HG03066 (cell line): Measurements from ENCODE around the gene ATRNL1.
"Not testable (repeated sequence)": the region's sequence is repeated elsewhere in the genome, so short reads cannot be mapped to it uniquely, and the experiment has no call there.

ENCODE experiments used
- ATAC-seq: cut with Tn5 transposase; IDR thresholded peaks from one replicate; pipeline ENCODE4 v1.9.1; 2021; ENCODE audit warnings: low read depth; ENCODE audit not compliant: unreplicated experiment

Gene ATRNL1

DNA sequence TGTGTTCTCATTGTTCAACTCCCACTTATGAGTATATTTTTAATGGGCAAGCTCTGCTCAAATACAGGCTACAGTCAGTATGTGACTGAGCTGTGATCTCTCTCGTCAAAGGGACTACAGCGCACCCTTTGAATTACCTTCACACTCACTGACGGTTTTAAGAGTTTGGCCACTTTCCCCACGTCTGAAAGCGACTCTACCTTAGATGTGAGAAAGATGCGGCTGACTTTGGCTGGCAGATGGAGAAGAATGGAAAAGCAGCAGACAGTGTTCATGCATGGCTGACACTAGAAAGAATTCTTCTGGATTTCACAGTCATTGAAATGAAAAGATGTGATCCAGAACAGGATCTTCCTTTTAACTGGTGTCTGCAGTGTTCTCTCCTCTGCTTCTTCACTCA lies 2.0 kb upstream of the ATRNL1 start:
- no peak for ATAC-seq

DNA sequence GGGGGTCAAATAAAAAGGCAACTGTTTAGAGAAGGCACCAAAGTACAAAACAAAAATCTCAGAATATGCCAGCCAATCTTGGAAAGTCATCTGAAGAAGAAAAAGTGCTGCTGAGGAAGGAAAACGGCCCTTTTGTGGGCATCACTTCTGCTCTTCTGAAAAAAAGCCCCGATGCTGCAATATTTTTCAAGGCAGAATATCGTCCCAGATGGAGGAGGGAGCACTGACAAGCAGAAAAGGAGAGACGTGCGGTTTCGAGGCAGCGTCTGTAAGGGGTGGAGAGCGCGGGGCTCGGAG lies 959 bp upstream of the ATRNL1 start:
- peak; percentile 7 for ATAC-seq

DNA sequence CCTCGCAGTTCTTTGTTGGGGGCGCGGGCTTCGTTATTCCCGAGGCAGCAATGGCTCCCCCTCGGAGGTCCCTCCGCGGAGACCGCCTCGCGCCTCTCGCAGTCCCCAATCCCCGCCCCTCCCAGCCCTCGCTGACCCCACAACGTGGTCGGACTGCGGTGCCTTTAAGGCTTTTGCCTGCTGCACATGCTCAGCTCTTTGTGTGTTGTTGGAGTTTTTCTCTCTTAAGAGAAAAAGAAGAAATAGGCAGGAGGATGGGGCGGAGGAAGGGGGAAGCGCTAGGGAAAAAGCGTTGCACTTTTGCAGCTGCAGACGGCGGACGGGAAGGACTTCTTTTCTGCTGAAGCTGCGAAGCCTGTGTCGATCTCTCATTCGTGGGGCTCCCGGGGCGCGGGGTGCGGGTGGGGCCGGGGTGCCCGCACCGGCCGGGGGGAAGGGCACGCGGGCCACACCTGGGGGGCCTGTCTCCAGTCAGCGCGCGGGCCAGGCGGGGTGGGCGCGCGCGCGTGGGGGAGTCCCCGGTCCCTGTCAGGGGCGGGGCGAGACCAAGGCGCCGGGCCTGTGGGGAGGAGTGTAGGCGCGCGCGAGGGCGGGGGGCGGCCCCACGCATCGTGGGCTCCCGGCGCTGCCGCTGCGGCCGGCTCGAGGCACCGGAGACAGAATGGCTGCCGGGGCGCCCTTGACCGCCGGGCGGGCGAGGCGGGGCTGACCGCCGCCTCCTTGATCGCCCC lies 445 bp upstream of the ATRNL1 start:
- ATAC-seq, result peak; percentile 72

DNA sequence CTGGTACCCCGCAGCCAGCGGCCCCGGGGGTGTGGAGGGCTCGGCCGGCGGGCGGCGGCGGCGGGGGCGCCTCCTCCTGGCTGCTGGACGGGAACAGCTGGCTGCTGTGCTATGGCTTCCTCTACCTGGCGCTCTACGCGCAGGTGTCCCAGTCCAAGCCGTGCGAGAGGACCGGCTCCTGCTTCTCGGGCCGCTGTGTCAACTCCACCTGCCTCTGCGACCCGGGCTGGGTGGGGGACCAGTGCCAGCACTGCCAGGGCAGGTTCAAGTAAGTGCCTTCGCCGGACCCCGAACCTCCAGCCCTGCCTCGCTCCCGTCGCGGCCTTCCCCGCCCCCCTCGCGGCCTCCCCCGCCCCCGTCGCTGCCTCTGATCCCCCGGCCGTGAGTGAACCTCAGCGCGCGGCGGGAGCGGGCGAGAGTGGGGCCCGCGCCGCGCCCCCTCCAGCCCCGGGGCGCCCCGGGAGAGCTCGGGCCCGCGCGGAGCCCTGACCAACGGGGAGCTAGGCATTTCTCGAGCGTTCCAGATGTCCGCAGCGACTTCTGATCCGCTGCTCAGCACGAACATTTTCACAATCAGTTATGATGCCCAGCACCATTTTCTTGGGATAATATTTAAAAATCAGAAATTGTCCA lies 727 bp downstream of the ATRNL1 start:
- peak; percentile 40 for ATAC-seq

DNA sequence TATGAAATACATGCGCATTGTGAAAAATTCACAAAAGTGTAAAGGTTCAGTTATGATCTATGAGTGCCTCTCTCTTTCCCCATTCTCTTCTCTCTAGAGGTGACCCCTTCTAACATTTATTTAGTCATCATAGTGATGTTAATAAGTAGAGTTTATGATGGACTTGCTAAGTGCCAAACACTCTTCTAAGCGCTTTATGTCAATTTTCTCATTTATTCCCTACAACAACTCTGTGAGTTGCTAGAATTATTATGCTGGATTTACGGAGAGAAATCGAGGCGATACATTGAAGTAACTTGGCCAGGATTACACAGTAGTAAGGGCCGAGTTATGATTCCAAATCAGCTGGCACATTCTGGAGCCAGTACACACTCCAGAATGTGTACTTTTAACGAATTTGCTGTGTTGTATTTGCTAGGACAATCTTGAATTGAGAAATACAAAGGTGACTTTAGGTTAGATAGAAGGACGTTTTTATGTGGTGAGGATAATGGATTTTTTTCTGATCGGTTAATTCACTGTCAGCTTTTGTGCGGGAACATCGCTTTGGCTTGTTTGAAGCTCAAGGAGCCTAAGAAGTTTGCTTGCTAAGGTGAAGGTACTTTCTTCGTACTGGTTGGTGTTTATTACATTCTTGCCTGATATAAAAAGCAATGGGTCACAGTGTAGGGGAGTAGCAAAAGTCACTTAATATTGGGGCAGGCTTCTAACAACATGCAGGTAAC lies 1.4 kb downstream of the ATRNL1 start:
- ATAC-seq, result no peak

DNA sequence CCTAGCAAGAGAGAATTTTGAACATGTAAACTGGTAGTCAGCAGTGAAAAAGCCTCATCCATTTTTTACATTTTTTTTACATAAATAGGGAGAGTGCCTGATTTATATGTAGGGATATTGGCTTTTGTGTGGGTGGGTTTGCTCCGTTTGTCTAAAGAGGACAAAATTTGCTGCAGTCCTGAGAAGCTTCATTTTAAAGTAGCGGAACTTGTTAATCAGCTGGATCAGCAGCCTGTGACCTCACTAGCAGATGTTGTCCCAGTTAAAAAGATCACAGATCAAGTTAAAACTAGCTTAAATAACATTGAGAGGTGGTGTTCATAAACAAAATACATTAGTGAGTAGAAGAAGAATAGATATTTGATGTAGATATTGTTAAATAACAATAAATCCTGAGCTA lies 2.6 kb downstream of the ATRNL1 start:
- ATAC-seq, result no peak

DNA sequence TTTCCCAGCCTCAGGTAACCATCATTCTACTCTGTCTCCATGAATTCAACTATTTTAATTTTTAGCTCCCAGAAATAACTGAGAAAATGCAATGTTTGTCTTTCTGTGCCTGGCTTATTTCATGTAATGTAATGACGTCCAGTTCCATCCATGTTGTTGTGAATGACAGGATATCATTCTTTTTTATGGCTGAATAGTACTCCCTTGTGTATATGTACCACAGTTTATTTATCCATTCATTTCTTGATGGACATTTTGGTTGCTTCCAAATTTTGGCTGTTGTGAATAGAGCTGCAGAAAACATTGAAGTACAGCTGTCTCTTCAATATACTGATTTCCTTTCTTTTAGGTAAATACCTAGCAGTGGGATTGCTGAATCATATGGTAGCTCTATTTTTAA lies 10.5 kb downstream of the ATRNL1 start:
- ATAC-seq, result no peak

DNA sequence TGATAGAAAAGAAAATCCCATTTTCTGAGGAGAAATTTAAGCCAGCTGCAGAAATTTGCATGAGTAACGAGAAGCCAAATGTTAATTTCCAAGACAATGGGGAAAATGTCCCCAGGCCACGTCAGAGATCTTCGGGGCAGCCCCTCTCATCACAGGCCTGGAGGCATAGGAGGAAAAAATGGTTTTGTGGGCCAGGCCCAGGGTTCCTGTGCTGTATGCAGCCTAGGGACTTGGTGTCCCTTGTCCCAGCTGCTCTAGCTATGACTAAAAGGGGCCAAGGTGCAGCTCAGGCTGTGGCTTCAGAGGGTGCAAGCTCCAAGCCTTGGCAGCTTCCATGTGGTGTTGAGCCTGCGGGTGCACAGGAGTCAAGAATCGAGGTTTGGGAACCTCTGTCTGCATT lies 12.2 kb downstream of the ATRNL1 start:
- not testable (repeated sequence) for ATAC-seq

DNA sequence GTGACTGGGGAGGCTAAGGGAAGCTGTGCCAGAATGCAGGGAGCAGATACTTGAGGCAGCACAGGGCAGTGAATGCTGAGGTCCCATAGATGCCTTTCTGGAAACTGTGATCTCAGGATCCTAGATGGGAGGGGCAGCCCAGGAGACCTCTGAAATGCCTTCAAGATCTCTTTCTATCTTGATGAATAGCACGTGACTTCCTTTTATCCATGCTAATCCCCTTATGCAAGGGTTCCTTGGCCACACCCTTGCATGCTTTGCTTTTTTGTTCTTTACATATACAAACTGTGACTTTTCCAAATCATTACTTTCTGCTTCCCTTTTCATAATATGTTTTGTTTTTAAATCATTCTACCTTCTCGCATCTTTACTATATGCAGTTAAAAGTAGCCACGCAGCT lies 14.7 kb downstream of the ATRNL1 start:
- no peak for ATAC-seq

DNA sequence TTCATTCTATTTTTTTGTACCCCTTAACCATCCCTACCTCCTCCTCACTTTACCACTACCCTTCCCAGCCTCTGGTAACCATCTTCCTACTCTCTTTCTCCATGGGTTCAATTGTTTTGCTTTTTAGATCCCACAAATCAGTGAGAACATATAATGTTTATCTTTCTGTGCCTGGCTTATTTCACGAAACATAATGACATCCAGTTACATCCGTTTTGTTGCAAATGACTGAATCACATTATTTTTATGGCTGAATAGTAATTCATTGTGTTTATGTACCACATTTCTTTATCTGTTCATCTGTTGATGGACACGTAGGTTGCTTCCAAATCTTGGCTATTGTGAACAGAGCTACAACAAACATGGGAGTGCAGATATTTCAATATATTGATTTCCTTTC lies 24.1 kb downstream of the ATRNL1 start:
- no peak for ATAC-seq

DNA sequence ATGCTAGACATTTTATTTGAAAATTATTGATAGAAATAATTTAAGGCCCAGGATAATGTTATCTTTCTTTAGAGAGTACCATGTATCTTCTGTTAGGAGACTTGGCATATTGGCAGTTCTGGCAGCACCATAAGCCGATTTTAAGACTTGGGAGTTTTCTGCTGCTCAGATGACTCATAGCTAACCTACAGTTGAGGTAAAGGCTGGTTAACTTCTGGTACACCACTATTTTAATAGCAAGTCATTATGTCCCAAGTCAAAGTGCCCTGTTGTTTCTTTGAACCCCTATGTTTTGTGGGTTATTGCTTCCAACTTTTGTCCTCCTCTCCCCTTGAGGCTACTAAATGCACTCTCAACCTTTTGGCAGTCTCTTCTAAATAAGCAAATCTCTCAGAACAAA lies 25.2 kb downstream of the ATRNL1 start:
- no peak for ATAC-seq

DNA sequence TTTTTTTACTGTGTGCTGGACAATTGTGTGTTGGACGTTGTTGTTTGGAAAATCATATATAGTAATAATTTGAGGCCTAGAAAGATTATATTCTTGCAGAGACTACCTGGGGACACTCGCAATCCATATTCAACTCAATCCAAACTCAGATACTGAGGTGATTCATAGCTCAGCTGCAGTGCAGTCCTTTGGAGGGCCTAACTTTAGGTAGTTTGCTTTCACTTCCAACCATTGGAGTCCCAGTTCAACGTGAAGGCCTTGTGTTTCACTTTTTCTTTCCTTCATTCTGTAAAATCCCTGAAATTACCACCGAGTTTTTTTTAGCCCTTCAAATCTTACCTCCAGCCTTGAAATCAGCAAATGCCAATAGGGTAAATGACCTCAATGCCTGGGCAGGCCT lies 32.3 kb downstream of the ATRNL1 start:
- ATAC-seq, result no peak

DNA sequence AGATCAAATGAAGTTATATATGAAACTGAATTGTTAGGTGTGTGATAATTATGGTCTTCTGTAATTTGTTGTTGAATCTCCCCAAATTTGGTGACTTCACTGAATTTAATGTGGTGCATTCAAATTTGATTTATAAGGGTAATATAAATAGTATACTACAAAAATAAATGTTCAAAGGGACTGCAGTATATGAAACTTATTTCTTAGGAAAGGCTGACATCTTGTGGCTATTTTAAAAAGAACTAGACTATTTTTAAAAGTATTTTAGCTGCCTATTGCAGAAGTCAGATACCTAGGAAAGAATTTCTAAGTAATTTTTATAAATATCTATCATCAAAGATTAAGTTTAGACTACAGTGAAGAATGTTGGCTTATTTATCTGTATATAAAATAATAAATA lies 36.6 kb downstream of the ATRNL1 start:
- no peak for ATAC-seq

DNA sequence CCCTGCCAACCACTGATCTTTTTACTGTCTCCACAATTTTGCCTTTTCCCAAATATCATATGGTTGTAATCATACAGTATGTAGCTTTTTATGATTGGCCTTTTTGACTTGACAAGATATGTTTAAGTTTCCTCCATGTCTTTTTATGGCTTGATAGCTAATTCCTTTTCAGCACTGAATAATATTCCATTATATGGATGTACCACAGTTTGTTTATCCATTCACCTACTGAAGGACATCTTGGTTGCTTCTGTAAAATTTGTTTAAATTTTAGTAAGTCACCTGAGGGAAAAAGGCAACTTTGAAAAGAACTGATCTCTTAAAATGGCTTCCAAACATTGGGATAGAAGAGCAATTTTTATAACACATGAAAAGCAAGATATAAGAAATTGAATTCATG lies 43.5 kb downstream of the ATRNL1 start:
- ATAC-seq, result no peak

DNA sequence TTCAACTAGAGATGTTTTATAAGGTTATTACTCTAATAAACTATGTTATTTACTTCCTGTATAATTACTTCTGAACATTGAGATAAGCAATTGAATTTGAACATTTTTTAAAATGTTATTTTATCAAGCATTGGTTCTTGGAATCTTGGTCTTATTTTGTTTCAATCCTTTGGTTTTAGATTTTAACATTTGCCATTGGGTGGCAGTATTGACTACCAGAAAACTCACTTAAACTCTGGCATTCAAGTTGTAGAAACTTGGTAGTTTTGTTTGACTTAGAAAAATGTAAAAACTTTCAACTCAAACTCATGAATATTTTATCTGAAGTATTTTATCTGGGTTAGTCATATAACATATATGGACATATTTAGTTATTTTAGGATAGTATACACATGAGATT lies 48.1 kb downstream of the ATRNL1 start:
- ATAC-seq, result no peak

DNA sequence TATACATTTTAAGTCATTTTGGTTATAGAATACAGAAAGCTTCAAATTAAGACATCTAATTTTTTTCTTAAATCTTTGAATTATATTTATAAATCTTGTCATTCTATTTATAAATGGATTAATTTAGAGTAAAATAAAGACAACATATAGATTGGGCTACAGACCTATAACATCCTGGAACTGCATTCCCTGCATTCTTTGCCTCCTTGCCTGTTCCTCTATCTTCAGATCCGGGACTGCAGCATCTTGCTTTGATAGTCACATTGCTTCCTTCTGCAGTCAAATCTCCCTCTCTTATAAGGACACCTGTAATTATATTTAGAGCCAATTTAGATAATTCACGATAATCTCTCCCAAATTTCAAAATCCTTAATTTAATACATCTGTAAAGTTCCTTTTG lies 64.2 kb downstream of the ATRNL1 start:
- ATAC-seq, result no peak

DNA sequence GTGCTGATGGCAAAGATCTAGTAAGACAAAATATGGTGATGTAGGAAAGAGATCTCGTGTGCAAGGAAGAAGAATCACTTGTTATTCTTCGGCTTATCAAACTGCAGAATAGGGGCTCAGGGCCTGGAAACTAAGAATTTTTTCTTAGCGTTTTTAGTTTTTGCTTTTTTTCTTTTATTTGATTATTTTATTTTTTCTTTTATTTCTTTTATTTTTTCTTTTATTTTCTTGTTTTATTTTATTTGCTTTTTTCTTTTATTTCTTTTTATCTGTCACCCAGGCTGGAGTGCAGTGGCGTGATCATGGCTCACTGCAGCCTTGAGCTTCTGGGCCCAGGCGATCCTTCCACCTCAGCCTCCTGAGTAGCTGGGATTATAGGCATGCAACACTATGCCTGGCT lies 70.0 kb downstream of the ATRNL1 start:
- no peak for ATAC-seq

DNA sequence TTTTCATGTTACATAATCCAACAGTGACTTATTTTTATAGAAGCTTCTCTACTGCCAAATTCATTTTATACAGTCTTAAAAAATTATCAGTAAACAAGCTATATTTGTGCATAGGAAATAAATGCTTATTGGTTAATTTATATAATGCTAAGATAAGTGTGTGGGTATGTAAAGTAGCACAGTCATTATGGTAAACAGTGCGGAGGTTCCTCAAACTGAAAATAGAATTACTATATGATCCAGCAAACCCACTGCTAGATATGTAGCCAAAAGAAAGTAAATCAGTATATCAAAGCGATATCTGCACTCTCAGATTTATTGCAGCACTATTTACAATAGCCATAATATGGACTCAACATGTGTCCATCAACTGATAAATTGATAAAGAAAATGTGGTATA lies 71.1 kb downstream of the ATRNL1 start:
- ATAC-seq, result no peak

DNA sequence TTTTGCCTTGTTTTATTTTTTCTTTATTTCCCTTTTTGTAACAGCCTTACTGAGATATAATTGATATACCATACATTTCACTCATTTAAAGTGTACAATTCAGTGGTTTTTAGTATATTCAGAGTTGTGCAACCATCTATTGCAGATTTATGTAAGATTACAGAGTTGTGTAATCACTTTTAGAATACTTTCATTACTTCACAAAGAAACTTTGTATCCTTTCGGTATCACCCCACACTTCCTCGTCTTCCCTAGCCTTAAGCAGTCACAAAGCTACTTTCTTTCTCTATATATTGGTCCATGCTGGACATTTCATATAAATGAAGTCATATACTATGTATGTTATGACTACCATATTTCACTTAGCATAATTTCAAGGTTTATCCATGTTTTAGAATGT lies 74.6 kb downstream of the ATRNL1 start:
- ATAC-seq, result no peak

DNA sequence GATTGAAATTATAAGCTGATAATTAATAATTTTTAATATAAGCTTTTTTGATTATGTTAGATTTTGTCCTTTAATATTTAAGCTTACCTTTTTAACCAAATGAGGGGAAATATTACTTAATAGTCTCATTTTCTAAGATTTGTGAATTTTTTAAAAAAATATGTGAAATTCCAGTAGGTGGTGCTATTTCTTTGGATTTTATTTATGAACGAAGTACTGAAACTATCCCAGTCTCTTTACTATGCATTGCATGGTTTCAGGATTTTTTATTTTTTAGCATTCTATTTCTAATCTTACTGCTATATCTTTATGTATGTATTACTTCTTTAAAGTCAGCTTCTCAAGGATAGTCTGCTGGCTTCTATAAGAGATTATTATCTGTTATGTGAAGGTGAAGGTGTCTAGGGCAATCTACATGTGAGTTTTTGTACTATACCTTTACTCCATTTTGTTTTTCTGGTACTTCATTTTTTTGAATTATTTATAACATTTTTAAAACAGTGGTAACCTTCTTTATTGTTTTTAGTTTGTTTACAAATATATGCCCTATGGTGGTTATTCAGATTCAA lies 78.3 kb downstream of the ATRNL1 start:
- ATAC-seq, result no peak

DNA sequence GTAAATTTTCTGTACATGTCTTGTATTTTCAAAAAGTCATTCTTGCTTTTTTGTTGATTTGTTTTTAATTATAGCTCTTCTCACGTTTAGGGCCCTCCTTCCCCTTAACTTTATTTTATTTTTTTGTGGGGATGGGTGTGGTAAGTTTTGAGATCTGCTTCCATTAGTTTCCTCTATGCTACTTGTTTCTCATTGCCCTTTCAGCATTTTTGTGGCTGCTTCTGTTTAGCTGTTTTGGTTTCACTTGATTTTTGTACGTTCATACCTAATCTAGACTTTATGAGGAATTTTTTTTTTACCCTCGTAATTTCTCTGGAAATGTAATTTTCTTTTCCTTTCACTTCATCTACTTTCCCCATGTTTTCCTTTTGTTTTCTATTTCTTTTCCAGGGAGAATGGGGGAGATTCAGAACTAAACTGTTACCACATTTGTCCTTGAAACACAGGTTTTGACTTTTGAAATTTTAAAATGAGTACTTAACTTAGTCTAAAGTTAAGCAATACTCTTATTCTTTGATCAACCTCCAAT lies 80.8 kb downstream of the ATRNL1 start:
- no peak for ATAC-seq

DNA sequence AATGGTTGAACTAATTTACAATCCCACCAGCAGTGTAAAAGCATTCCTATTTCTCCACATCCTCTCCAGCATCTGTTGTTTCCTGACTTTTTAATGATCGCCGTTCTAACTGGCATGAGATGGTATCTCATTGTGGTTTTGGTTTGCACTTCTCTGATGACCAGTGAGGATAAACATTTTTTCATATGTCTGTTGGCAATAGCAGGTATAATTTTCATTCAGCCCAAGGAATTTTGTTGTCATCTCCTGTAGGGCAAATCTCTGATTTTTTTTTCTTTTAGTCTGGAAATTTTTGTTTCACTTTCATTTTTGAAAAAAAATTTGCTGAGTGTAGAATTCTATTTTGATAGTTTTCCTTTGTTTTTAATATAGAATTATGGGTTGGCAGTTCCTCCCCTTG lies 114.1 kb downstream of the ATRNL1 start:
- not testable (repeated sequence) for ATAC-seq
